ACHN (cell line): ENCODE results near the gene BMF.

ENCODE experiments used
- DNase-seq: peaks from one replicate; pipeline ENCODE4 v3.0.0-alpha.2; 2015
- in situ Hi-C: cut with HindIII; loops from 2 replicates; pipeline ENCODE4 v1.10.0; 2017; ENCODE audit warnings: low sequenced_read_pairs, low pct_ligation_motif_present, low pct_unique_long_range_greater_than_20kb

Gene BMF

DNA sequence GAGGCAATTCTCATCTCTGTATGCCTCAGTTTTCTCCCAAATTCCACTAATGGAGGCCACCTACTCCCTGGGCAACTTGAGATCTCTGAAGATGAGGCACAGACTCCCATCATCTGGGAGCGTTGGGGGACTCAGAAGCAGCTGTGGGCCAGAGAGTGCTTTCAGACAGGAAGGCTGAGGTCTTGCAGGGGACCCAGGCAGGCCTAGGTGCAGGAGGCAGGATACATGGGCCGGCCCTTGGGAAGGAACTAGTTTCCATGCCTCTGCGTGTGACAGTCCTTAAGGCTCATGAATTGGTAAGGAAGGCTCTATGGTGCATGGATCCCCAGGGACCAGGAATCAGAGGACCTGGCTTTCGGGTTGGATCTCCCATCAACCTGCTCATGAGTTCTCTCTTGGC lies 14.5 kb downstream of the BMF start:
- in situ Hi-C loops = no loop called here
- no peak for DNase-seq

- no peak for DNase-seq
- in situ Hi-C loops = no loop called here
Observed at GRCh38 chr15:40092979-40093869, 15.5 kb downstream of the BMF start.

DNA sequence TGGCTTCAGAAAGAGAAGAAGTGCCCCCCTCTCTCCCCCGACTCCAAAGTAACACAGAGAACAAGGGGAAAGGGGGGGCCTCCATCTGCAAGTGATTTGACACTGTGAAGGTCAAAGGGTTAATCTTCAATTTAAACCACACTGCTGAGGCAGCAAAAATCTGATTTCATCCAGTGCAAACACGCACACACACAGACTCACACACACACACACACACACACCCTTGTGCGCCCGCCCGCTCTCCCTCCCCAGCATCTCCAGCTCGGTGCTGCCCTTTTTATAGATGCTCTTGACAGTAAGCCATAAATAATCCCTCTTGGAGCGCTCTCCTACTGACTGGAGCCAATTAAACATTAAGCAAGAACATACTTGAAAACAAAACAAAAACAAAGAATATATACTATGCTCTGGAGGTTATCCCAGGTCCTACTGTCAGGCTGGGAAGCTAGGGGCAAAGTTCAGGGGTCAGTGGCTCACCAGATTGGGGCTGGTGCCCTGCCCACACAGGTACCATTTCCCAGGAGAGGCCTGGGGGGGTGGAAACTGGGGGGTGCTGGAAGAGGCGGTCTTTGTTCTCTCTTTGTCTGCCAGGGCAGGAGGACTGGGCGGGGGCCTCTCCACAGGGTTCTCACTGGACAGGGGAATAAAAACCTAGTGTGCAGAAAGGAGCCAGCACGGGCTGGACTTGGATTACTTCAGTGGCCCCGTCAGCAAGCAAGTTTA lies 16.3 kb downstream of the BMF start:
- no peak for DNase-seq
- in situ Hi-C loops = no loop called here

DNA sequence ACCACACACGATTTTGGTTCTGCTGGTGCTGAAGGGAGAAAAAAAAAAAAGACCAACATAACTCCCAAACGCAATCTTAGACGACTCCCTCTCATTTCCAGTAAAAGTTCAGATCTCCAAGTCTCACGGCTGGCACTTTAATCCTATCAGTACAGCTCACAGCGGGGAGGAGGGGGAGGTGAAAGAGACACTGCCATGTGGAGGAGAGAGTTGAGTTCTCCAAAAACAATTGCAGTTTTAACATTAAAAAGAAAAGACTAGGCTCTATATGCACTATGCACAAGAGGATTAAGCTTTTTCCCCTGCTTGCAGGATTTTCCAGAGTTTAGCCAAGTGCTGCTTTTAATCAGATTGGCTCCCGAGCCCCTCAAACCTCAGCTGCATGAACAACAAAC lies 16.8 kb downstream of the BMF start:
- no peak for DNase-seq
- in situ Hi-C loops = no loop called here

DNA sequence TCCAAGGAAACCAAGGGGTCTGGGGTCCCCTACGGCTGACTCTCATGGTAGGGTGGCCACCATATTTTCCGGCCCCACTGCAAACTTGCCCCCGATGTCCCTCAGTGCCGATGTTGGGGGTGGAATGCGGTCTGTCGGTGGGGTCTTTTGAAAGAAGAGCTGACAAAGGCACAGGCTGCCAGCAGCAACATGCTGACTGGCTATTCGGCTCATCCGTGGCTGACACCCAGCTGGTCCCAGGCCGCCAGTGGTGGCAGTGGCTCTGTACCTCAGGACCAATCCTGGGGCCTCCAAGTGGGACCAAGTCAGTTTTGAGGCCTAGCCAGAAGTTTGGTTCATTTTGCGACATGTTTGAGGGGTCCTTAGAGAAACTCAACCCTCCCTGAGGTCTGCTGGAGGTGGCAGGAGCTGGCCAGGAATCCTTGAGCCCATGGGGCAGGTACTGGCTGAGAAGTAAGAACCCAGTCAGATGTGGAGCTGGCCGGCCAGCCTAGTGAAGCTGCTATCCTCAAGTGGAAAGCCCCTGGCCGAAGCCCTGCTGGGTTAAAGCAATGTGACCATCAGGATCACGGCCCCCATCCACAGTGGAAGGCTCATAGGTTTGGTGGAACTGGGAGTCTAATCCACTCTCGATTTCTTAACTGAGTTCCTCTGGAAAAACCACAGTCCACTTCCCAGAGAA lies 17.8 kb downstream of the BMF start:
- DNase-seq = no peak
- in situ Hi-C loops = no loop called here

- in situ Hi-C loops = no loop called here
- DNase-seq = no peak
Observed at GRCh38 chr15:40088929-40089755, 19.5 kb downstream of the BMF start.

DNA sequence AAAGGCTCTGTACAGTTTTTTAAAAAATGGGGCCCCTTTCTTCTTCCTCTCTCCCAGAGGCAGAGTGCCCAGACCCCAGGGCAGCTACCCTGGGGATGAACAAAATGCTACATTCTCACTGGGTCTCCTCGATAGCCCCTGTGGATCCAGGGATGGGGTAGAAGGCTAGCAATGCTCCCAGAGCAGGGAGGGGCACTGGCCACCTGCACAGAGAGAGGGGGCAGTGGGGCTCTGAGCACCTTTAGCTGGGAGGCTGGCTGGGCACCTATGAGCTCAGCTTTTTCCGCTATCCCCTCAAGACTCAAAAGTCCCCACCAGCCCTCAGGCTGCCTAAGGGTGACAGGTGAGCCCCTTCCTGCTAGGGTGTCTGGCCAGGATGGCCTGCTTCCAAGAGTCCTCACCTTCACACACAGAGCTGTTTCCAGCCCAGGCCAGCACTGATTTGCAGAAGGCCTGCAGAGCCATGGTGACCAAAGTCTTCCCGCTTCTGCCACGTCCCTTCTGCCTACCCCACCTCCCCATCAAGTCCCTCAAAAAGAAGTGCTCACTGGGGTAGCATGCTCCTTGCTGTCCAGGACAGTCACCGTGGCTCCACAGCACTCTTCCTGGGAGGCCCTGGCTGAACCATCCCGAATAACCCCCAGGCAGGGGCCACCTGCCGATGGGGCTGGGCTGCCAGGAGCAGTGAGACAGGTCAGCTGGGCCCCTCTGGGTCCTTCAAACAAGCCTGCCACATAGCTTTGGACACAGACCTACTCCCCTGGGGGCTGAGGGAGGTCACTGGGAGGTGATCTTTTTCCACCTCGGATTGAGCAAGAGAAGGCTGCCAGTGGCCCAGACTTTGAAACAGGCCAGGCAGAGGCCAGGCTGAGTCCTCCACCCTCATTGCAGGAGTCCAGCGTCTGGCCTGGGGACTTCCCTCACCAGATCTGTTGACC lies 20.4 kb downstream of the BMF start:
- in situ Hi-C loops = no loop called here
- no peak for DNase-seq

DNA sequence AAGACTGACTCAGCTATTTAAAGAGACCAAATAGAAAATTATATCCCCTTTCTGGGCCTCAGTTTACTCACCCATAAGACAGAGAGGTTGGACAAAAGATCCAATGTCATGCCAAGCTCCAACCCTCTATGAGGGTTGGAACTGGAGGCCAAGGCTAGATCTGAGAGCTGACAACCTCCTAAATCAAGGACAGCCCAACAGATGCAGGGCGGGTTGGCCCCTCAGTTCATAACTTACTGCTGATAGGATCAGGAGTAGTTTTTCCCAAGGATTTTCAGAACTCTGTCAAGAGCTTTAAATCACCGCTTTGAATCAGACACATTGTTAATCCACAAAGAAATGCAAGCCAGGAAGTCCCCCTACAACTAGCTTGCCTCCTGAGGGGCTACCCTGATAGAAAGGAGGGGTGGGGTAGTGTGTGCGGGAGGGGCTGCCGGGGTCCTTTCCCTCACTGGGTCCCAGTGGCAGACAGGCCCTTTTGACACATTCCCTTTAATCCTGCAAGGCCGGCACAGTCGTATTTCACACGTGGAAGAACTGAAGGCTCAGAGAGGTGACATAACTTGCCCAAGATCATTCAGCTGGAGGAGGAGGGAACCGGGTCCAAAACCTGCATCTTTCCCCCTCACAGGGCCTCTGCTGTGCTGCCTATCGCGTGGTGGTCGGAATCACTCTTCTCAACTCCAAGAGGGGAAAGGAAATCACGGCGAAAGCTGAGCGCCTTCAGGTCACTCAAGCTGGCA lies 21.4 kb downstream of the BMF start:
- no peak for DNase-seq
- in situ Hi-C loops = no loop called here

- no peak for DNase-seq
Observed at GRCh38 chr15:40085266-40085665, 23.4 kb downstream of the BMF start.

GRCh38 chr15:40084650-40085049 lies 24.0 kb downstream of the BMF start:
- no peak for DNase-seq
- in situ Hi-C loops = no loop called here

More at GRCh38 chr15:40085266-40085665, 23.4 kb downstream of the BMF start:
- in situ Hi-C loops = no loop called here

DNA sequence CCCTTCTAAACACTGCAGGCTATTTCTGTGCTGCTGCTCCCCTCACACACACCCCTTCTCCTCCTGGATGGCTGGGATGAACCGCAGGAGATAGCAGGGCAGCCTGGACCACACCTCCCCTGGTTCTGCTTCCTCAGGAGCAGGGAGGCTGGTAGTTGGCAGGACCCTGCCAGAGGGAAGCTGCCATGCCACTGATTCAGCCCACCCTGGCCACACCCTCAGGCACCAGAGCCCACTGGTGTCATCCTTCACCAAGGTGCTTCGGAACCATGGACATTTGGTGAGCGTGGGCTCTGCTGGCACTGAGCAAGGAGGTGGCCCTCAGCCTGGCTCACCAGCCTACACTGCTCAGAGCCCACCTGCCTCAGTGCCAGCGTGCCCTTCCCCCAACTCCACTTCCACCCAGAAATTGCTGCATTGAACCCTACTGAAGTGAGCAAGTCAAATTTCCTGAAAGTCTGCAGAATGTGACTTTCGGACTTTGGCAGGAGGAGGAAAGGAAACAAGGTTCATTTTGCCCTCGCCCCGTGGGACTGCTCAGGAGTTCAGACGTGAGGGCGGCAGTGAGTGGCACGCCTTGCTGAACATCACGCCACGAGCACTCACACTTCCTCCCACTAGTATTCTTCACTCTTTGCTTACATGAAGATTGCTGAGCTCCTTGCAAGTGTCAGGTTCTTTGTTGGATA lies 26.3 kb downstream of the BMF start:
- in situ Hi-C loops = no loop called here
- no peak for DNase-seq

DNA sequence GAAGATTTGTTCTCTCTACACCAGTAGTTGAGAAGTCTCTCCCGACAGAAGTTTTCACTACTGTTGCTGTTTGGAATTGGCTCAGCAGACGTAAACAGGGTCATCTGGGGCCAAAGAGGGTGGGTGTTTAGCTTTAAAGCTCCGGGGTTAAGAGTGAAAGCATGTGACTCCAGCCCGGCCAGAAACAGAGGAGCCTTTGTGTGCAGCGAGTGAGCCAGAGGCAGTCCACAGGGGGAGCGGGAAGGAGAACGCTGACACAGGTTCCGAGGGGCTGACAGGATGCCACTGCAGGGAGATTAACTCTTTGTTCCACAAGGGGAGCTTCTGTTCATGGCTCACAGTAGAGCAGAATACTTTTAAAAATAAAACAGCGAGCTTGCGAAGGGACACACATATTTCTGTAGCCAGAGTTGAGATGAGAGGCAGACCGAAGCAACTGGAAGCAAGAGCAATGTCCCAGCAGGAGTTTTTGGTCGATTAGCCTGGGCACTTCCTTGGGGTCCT lies 26.9 kb downstream of the BMF start:
- in situ Hi-C loops = no loop called here
- DNase-seq = no peak

DNA sequence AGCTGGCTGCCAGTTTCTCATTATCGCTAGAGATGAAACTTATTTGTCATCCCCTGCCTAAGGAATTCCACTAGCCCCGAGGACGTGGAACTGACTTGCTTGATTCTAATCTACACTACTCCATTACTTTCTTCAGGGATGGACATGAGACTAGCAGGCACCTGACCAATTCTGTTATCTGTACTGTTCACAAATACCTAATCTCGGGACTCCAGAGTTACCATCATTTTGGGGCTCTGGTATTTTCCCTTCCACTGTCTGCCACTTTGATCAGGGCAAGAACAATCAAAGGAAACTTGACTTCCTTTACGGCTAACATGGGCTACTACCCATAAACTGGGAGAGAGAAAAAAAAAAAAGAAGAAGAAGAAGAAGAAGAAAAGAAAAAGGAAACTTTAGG lies 27.8 kb downstream of the BMF start:
- no peak for DNase-seq
- in situ Hi-C loops = no loop called here

- in situ Hi-C loops = no loop called here
Observed at GRCh38 chr15:40080104-40080503, 28.6 kb downstream of the BMF start.

GRCh38 chr15:40079456-40079855 lies 29.2 kb downstream of the BMF start:
- DNase-seq = no peak
- in situ Hi-C loops = no loop called here

More at GRCh38 chr15:40080104-40080503, 28.6 kb downstream of the BMF start:
- DNase-seq = no peak

- DNase-seq = no peak
- in situ Hi-C loops = no loop called here
Observed at GRCh38 chr15:40075298-40076044, 33.2 kb downstream of the BMF start.
